GM12878 (cell line): ENCODE measurements around the gene ARHGAP26. TPM values are rescaled to one million over a fixed set of nuclear protein-coding genes. Genes with fewer than 3 reads are reported as not detected.

ENCODE experiments used
- ATF7 ChIP-seq: fragments of 450-650 bp; IDR thresholded peaks from 2 replicates; pipeline ENCODE4 v1.6.1; 2016; ENCODE audit warnings: low read depth, mild to moderate bottlenecking
- CREB1 ChIP-seq: IDR thresholded peaks from 2 replicates; pipeline ENCODE4 v1.6.1; 2012; ENCODE audit warnings: low read depth, mild to moderate bottlenecking, inconsistent platforms
- DPF2 ChIP-seq: fragments of 450-650 bp; IDR thresholded peaks from 2 replicates; pipeline ENCODE4 v1.6.1; 2017; ENCODE audit warnings: mild to moderate bottlenecking
- ETV6 ChIP-seq, 2 experiments: fragments of 450-650 bp in 1 of 2; IDR thresholded peaks in 1 of 2; conservative IDR thresholded peaks in 1 of 2; 2 replicates each; pipeline ENCODE4 v1.6.1; 2014; ENCODE audit warnings: antibody characterized with exemption in 1 of 2, borderline replicate concordance in 1 of 2, low read depth in 1 of 2, mild to moderate bottlenecking in 1 of 2, moderate library complexity in 1 of 2
- HDGF ChIP-seq: fragments of 450-650 bp; IDR thresholded peaks from 2 replicates; pipeline ENCODE4 v1.6.1; 2016; ENCODE audit warnings: antibody characterized with exemption
- IKZF2 ChIP-seq, 2 experiments: fragments of 450-650 bp; IDR thresholded peaks; 2 replicates each; pipeline ENCODE4 v1.6.1; 2017; ENCODE audit warnings: mild to moderate bottlenecking in 2 of 2, moderate library complexity in 2 of 2
- IRF4 ChIP-seq: IDR thresholded peaks from 2 replicates; pipeline ENCODE4 v1.6.1; 2011; ENCODE audit warnings: low read depth, low read length
- NR2C1 ChIP-seq: fragments of 450-650 bp; IDR thresholded peaks from 2 replicates; pipeline ENCODE4 v1.6.1; 2017; ENCODE audit warnings: antibody characterized with exemption, mild to moderate bottlenecking, moderate library complexity
- PAX5 ChIP-seq: IDR thresholded peaks from 2 replicates; pipeline ENCODE4 v1.6.1; 2011; ENCODE audit warnings: low read depth, low read length, borderline replicate concordance
- POLR2AphosphoS5 ChIP-seq: IDR thresholded peaks from 2 replicates; pipeline ENCODE4 v1.6.1; 2011; ENCODE audit warnings: mild to moderate bottlenecking, low read length, inconsistent platforms
- RAD21 ChIP-seq: IDR thresholded peaks from 2 replicates; pipeline ENCODE4 v1.6.1; 2011; ENCODE audit warnings: mild to moderate bottlenecking, low read depth, low read length, moderate library complexity; ENCODE audit not compliant: insufficient read depth
- RELB ChIP-seq: fragments of 450-650 bp; IDR thresholded peaks from 2 replicates; pipeline ENCODE4 v1.6.1; 2017; ENCODE audit warnings: low read depth, mild to moderate bottlenecking, moderate library complexity
- RUNX3 ChIP-seq: IDR thresholded peaks from 2 replicates; pipeline ENCODE4 v1.6.1; 2012; ENCODE audit warnings: low read length, inconsistent platforms
- SP1 ChIP-seq: IDR thresholded peaks from one replicate; pipeline ENCODE4 v1.6.1; 2011; ENCODE audit warnings: low read depth, low read length
- SPI1 ChIP-seq: IDR thresholded peaks from 2 replicates; pipeline ENCODE4 v1.6.1; 2011; ENCODE audit warnings: low read depth, mild to moderate bottlenecking, low read length, moderate library complexity, borderline replicate concordance; ENCODE audit not compliant: insufficient read depth
- WRNIP1 ChIP-seq: IDR thresholded peaks from 2 replicates; pipeline ENCODE4 v1.6.1; 2011; ENCODE audit warnings: low read depth, low read length, improper control_type of control experiment, borderline replicate concordance
- YY1 ChIP-seq: IDR thresholded peaks from 2 replicates; pipeline ENCODE4 v1.6.1; 2011; ENCODE audit warnings: low read depth, mild to moderate bottlenecking, low read length
- polyA plus RNA-seq, 11 experiments: library from polyadenylated mRNA; depleted of rRNA in 4 of 11; unstranded in 6 of 11; stranded (reverse) in 5 of 11; fragments of >200 nt; fragmentation: Nextera tagmentation in 4 of 11; fragmentation: Illumina TruSeq in 1 of 11; extraction: Ambion mirVana in 4 of 11; extraction: Trizol in 1 of 11; gene quantifications; 1 replicate in 1 of 11; 2 replicates in 10 of 11; pipeline versions ENCODE4 v1.2.1 to v1.2.3, GENCODE V29; 2011 to 2016; ENCODE audit warnings: inconsistent platforms in 2 of 11, missing spikeins in 2 of 11, low read depth in 1 of 11
- total RNA-seq, 4 experiments: library from RNA; depleted of rRNA in 3 of 4; stranded (reverse); fragments of >200 nt in 3 of 4; fragmentation: Illumina TruSeq in 1 of 4; extraction: Trizol in 1 of 4; gene quantifications; 2 replicates each; pipeline versions ENCODE4 v1.2.1 to v1.2.3, GENCODE V29; 2013 to 2021
- TF ChIP-seq, protein P1 (sequence below): fragments of 450-650 bp; IDR thresholded peaks from 2 replicates; pipeline ENCODE4 v1.6.1; 2017; ENCODE audit warnings: borderline replicate concordance
- TF ChIP-seq, protein P2 (sequence below): fragments of 450-650 bp; IDR thresholded peaks from 2 replicates; pipeline ENCODE4 v1.6.1; 2016; ENCODE audit warnings: mild to moderate bottlenecking
- TF ChIP-seq, protein P3 (sequence below): IDR thresholded peaks from 2 replicates; pipeline ENCODE4 v1.6.1; 2012; ENCODE audit warnings: low read depth, low read length, improper control_type of control experiment
- TF ChIP-seq, protein P4 (sequence below): IDR thresholded peaks from 2 replicates; pipeline ENCODE4 v1.6.1; 2012; ENCODE audit warnings: improper control_type of control experiment, low read depth, low read length; ENCODE audit not compliant: insufficient replicate concordance

The ARHGAP26 gene
- total and polyA plus RNA-seq, 10 of the 15 experiments (the other 5 are each of a cell fraction or from before 2014, with no cell fraction given): 9.4 to 41.5 (median 19.3) TPM

DNA sequence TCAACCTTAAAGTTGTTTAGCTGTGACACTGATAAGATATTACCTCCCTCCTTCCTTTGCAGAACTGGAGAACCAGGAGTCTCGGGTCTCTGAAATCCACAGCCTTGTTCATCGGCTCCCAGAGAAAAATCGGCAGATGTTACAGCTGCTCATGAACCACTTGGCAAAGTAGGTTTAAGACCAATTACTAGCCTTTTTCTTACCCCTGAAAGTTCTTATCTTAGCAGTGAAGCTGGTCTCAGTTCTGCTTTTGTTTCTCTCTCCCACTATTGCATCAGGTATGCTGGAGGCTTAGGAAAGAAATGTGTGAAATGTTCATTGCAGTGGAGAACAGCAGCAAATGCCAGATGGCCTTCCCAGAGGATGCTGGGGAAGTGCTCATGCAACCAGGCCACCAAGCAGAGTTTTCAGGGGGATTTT is 287.4 kb downstream of the ARHGAP26 start (continued):
- peak; percentile 98 for TF ChIP-seq RELB
- TF ChIP-seq, protein P1, sequence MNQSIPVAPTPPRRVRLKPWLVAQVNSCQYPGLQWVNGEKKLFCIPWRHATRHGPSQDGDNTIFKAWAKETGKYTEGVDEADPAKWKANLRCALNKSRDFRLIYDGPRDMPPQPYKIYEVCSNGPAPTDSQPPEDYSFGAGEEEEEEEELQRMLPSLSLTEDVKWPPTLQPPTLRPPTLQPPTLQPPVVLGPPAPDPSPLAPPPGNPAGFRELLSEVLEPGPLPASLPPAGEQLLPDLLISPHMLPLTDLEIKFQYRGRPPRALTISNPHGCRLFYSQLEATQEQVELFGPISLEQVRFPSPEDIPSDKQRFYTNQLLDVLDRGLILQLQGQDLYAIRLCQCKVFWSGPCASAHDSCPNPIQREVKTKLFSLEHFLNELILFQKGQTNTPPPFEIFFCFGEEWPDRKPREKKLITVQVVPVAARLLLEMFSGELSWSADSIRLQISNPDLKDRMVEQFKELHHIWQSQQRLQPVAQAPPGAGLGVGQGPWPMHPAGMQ: no peak
- peak; percentile 95 for TF ChIP-seq IRF4
- TF ChIP-seq ATF7: peak; percentile 77
- TF ChIP-seq NR2C1: no peak
- no peak for TF ChIP-seq WRNIP1
- peak; percentile 99 for TF ChIP-seq IKZF2 (IDR thresholded peaks at IDR 0.05)
- TF ChIP-seq, protein P2, sequence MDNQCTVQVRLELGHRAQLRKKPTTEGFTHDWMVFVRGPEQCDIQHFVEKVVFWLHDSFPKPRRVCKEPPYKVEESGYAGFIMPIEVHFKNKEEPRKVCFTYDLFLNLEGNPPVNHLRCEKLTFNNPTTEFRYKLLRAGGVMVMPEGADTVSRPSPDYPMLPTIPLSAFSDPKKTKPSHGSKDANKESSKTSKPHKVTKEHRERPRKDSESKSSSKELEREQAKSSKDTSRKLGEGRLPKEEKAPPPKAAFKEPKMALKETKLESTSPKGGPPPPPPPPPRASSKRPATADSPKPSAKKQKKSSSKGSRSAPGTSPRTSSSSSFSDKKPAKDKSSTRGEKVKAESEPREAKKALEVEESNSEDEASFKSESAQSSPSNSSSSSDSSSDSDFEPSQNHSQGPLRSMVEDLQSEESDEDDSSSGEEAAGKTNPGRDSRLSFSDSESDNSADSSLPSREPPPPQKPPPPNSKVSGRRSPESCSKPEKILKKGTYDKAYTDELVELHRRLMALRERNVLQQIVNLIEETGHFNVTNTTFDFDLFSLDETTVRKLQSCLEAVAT: peak; percentile 88
- peak; percentile 25; the same call in 1 of the 2 replicates for TF ChIP-seq YY1
- TF ChIP-seq SP1: peak; percentile 19
- TF ChIP-seq CREB1: 0 out of 2 replicates have a peak, but pooled peaks have one; percentile 38
- TF ChIP-seq, protein P3, sequence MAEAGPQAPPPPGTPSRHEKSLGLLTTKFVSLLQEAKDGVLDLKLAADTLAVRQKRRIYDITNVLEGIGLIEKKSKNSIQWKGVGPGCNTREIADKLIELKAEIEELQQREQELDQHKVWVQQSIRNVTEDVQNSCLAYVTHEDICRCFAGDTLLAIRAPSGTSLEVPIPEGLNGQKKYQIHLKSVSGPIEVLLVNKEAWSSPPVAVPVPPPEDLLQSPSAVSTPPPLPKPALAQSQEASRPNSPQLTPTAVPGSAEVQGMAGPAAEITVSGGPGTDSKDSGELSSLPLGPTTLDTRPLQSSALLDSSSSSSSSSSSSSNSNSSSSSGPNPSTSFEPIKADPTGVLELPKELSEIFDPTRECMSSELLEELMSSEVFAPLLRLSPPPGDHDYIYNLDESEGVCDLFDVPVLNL: no peak
- TF ChIP-seq RUNX3: peak; percentile 77
- TF ChIP-seq, protein P4, sequence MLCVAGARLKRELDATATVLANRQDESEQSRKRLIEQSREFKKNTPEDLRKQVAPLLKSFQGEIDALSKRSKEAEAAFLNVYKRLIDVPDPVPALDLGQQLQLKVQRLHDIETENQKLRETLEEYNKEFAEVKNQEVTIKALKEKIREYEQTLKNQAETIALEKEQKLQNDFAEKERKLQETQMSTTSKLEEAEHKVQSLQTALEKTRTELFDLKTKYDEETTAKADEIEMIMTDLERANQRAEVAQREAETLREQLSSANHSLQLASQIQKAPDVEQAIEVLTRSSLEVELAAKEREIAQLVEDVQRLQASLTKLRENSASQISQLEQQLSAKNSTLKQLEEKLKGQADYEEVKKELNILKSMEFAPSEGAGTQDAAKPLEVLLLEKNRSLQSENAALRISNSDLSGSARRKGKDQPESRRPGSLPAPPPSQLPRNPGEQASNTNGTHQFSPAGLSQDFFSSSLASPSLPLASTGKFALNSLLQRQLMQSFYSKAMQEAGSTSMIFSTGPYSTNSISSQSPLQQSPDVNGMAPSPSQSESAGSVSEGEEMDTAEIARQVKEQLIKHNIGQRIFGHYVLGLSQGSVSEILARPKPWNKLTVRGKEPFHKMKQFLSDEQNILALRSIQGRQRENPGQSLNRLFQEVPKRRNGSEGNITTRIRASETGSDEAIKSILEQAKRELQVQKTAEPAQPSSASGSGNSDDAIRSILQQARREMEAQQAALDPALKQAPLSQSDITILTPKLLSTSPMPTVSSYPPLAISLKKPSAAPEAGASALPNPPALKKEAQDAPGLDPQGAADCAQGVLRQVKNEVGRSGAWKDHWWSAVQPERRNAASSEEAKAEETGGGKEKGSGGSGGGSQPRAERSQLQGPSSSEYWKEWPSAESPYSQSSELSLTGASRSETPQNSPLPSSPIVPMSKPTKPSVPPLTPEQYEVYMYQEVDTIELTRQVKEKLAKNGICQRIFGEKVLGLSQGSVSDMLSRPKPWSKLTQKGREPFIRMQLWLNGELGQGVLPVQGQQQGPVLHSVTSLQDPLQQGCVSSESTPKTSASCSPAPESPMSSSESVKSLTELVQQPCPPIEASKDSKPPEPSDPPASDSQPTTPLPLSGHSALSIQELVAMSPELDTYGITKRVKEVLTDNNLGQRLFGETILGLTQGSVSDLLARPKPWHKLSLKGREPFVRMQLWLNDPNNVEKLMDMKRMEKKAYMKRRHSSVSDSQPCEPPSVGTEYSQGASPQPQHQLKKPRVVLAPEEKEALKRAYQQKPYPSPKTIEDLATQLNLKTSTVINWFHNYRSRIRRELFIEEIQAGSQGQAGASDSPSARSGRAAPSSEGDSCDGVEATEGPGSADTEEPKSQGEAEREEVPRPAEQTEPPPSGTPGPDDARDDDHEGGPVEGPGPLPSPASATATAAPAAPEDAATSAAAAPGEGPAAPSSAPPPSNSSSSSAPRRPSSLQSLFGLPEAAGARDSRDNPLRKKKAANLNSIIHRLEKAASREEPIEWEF: no peak
- TF ChIP-seq HDGF: no peak
- peak; percentile 91 for TF ChIP-seq DPF2
- peak; percentile 99 for TF ChIP-seq SPI1
- peak; percentile 39; the same call in 1 of the 2 replicates for TF ChIP-seq PAX5
- peak; percentile 36; the same call in 1 of the 2 replicates for TF ChIP-seq RAD21
- TF ChIP-seq ETV6 (conservative IDR thresholded peaks at IDR 0.05 in 1 of 2, IDR thresholded peaks at IDR 0.05 in 1 of 2; ENCODE audit: borderline replicate concordance in 1 of 2, low read depth in 1 of 2): peak in 1 of 2 experiments; percentile 70; a peak in 1 of 4 replicates
- TF ChIP-seq POLR2AphosphoS5: peak; percentile 82
